ENCODE data around the gene SYMPK.
"Not testable (repeated sequence)": the region's sequence is repeated elsewhere in the genome, so short reads cannot be mapped to it uniquely, and the experiment has no call there.

Gene SYMPK

GRCh38 chr19:45809643-45810159, 53.2 kb downstream of the SYMPK start:
- in situ Hi-C loops (cut with MboI; ENCODE audit: low sequenced_read_pairs), result no loop called here

DNA sequence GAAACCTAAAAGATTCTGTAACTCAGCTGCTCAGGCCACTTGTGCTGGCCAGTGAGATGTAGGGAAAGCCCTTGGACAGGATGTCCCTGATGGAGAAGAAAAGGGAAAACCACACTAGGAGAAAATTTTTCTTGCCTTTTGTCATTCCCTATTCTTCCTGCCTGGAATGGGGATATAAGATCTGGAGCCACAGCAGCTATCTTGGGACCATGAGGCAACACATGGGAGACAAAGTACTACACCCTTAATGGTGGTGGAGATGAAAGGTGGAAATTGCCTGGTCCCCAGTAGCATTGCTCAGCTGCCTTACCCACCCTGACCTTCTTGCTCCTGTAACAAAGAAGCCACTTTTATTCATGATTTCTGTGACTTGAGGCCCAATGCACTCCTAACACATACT, 57.2 kb downstream of the SYMPK start:
- in situ Hi-C loops (cut with MboI; ENCODE audit: low sequenced_read_pairs), result no loop called here

- in situ Hi-C loops (cut with MboI; ENCODE audit: low sequenced_read_pairs), result no loop called here
Observed at GRCh38 chr19:45804959-45805230, 58.1 kb downstream of the SYMPK start.

- in situ Hi-C loops (cut with MboI; ENCODE audit: low sequenced_read_pairs), result no loop called here
Observed at GRCh38 chr19:45804140-45804958, 58.6 kb downstream of the SYMPK start.

GRCh38 chr19:45801603-45802175, 61.3 kb downstream of the SYMPK start:
- in situ Hi-C loops (cut with MboI; ENCODE audit: low sequenced_read_pairs), result no loop called here

DNA sequence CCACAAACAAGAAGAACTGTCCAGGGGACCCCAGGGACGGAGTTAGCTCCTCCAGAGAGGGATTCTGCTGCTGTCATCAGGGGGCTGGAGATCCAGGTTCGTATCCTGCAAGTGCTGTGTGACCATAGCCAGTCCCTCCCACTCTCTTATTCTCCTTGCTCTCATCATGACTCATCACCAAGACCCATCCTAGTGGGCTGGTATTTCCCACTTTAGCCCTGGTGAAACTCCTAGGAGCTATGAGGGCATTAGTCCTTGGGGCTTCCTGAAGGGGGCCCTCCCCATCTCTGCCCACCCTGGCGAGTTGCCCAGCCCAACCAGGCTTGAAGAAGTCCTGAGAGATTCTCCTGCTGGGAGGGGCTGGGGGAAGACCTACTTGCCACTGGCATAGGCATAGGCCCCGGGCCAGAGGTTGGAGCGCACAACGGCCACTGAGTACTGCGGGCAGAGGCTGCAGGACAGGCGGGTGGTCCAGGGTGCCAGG, 62.8 kb downstream of the SYMPK start:
- in situ Hi-C loops (cut with MboI; ENCODE audit: low sequenced_read_pairs), result no loop called here

- in situ Hi-C loops (cut with MboI; ENCODE audit: low sequenced_read_pairs), result not testable (repeated sequence)
Observed at GRCh38 chr19:45799541-45799940, 63.4 kb downstream of the SYMPK start.

DNA sequence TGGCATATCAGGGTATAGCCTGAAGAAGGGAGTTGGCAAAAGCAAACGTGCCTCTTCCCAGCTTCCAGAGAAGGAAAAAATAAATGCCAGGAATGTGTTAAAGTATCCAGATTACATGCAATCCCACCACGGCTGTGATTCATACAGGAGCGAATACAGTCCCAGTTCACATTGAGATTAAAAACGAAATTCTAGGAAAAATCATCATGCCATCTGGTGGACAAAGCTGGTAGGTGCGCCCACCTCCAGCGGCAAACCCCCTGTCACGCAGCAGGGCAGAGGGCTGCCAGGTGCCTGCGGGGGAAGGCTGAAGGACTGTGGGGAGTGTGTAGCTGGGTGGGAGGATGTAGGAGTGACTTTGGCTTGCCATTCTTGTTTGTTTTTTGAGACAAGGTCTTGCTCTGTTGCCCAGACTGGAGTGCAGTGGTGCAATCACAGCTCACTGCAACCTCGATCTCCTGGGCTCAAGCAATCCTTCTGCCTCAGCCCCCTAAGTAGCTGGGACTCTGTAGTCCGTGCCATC, 63.9 kb downstream of the SYMPK start:
- in situ Hi-C loops (cut with MboI; ENCODE audit: low sequenced_read_pairs), result no loop called here

DNA sequence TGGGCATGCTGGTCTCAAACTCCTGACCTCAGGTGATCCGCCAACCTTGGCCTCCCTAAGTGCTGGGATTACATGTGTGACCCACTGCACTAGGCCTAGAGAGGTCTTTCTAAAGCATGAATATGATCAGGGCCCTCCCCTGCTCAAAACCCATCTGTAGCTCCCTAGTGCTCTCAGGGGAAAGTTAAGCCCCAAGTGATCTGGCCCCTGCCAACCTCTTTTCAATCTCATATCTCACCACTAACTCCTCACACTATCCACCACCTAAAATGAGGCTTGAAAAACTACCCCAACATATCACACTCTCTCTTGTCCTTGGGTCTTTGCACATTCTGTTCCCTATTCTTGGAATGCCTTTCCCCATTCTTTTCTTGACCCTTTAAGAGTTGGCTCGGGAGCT, 68.3 kb downstream of the SYMPK start:
- in situ Hi-C loops (cut with MboI; ENCODE audit: low sequenced_read_pairs), result no loop called here

DNA sequence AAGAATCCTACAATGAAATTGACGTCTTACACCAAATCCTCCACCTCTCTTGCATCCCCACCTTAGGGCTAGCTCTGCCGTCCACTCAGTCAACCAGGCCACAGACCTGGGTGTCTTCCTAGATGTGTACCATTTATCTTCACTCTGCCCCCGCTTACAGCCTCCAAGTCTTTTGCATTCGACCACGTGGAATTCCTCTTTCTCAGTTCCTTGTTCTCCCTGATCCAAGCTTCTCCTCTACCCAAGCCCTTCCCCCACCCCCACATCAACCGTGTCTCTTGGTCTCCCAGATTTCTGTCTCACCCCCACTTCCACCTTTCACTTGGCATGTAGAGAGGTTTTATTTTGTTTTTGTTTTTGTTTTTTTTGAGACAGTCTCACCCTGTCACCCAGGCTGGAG, 69.1 kb downstream of the SYMPK start:
- in situ Hi-C loops (cut with MboI; ENCODE audit: low sequenced_read_pairs), result no loop called here

GRCh38 chr19:45793178-45793564, 69.8 kb downstream of the SYMPK start:
- in situ Hi-C loops (cut with MboI; ENCODE audit: low sequenced_read_pairs), result no loop called here

- in situ Hi-C loops (cut with MboI; ENCODE audit: low sequenced_read_pairs), result no loop called here
Observed at GRCh38 chr19:45792470-45793177, 70.3 kb downstream of the SYMPK start, which contains the start of gene DMWD. Gene DMWD (minus strand): TSS chr19:45792845. CDS start chr19:45792756, 89 bp downstream.

- in situ Hi-C loops (cut with MboI; ENCODE audit: low sequenced_read_pairs), result no loop called here
Observed at GRCh38 chr19:45791744-45792469, 71.0 kb downstream of the SYMPK start.

GRCh38 chr19:45790942-45791341, 72.0 kb downstream of the SYMPK start:
- in situ Hi-C loops (cut with MboI; ENCODE audit: low sequenced_read_pairs), result no loop called here

- in situ Hi-C loops (cut with MboI; ENCODE audit: low sequenced_read_pairs), result no loop called here
Observed at GRCh38 chr19:45789035-45789786, 73.7 kb downstream of the SYMPK start.

DNA sequence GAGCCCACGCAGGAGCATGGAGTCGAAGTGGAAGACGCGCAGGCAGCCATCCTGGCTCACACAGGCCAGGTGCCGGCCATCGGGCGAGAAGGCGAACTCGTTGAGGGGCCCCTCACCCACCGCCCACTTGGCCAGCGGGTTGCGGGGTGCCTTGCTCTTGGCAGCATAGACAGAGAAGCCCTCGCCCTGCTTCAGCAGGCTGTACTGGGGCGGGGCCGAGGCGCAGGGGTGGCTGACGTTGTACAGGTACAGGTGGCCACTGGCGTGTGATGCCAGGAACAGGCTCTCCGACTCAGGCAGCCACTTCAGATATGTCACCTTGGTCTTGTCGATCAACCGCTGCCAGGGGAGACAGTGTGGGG, 76.4 kb downstream of the SYMPK start:
- in situ Hi-C loops (cut with MboI; ENCODE audit: low sequenced_read_pairs), result no loop called here

GRCh38 chr19:45785781-45786532, 77.0 kb downstream of the SYMPK start:
- in situ Hi-C loops (cut with MboI; ENCODE audit: low sequenced_read_pairs), result no loop called here

- in situ Hi-C loops (cut with MboI; ENCODE audit: low sequenced_read_pairs), result no loop called here
Observed at GRCh38 chr19:45785097-45785496, 77.8 kb downstream of the SYMPK start.

DNA sequence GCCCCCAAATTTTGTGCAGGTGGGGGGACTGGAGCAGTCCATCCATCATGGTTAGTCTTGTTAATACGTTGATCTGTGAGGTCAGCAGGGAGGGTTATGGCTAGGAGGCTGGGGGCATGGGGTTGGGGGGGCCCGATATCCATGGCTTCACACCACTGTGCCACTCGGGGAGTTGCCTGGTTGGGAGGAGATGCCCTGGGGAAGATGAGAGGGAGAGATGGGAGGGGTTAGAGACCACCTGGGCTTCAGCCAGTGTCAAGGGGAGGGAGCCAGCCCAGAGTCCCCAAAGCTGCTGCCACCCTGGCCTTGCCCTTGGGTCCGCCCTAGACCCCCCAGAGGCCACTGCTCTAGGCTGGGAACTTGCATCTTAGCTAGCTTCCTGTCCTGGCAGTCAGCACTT, 78.9 kb downstream of the SYMPK start:
- in situ Hi-C loops (cut with MboI; ENCODE audit: low sequenced_read_pairs), result no loop called here
